ENCODE measurements around the gene DAZAP2.
"Not testable (repeated sequence)": the region's sequence is repeated elsewhere in the genome, so short reads cannot be mapped to it uniquely, and the experiment has no call there.

DAZAP2 gene

DNA sequence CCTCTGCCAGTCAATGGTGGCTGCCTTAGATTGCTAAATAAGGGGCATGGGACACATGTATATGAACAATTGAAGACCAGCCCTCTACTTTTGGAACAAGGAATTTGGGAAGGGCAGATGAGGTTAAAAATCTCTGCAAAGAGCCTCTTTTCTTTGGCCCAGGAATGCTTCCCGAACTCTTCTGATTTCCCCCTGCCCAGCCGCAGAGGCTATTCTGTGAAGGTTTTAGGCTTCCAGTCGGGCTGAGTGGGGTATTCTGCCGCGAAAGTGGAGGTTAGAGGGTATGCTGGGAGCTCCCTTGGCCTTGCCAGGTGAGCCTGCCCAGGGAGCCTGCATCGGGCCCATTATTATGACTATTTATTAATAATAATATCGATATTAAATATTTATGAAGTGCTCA, 22.0 kb upstream of the DAZAP2 start:
- no peak for TF ChIP-seq CTCF (IDR thresholded peaks at IDR 0.05; ENCODE audit: low read depth, low read length, missing control alignments)
- DNase-seq (ENCODE audit: extremely low read depth, low read depth) = no peak
- peak overlapping the region; percentile 59 for H3K4me3 ChIP-seq (replicated peaks; ENCODE audit: low read depth, low read length)

- no peak for DNase-seq (ENCODE audit: extremely low read depth, low read depth)
- H3K4me3 ChIP-seq (replicated peaks; ENCODE audit: low read depth, low read length) = peak overlapping the region; percentile 59
- no peak for TF ChIP-seq CTCF (IDR thresholded peaks at IDR 0.05; ENCODE audit: low read depth, low read length, missing control alignments)
Measured at GRCh38 chr12:51217133-51217967, 21.3 kb upstream of the DAZAP2 start.

DNA sequence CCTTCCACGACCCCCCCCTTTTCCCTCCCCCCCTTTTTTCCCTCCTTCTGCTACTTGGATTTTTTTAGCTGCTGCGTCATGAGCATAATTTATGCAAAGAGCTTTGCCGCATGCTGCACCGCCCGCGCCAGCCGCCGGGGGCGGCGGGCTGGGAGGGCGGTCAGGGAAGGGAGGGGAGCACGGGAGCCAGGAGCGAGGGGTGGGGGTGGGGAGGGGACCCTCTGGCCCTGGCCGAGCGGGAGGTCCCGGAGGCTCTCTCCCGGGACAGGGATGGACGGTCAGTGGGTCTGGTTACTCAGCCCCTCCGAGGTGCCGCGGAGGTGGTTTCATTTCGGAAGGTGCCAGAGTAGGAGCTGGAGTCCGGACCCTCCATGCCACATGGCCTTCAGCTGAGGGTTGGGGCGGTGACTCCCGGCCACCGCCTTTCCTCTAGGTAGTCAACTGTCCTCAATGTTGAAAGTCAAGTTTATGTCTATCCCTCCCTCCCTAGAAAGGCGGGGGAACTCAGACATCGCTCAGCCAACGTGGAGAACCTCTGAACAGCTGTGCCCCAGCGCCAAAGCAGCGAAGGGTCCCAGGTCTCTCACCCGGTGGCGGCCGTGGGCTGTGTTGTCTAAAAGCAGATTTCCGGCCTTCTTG, 20.5 kb upstream of the DAZAP2 start, which contains the start of gene POU6F1:
Gene POU6F1 (minus strand): TSS at position 95 of the 639 bp plus-strand sequence. CDS start 11,226 bp downstream, outside the sequence.
- peak; percentile 42 for DNase-seq (ENCODE audit: extremely low read depth, low read depth)
- peak; percentile 20 for TF ChIP-seq CTCF (IDR thresholded peaks at IDR 0.05; ENCODE audit: low read depth, low read length, missing control alignments)
- H3K4me3 ChIP-seq (replicated peaks; ENCODE audit: low read depth, low read length) = peak within 1 kb of the TSS; percentile 59

DNA sequence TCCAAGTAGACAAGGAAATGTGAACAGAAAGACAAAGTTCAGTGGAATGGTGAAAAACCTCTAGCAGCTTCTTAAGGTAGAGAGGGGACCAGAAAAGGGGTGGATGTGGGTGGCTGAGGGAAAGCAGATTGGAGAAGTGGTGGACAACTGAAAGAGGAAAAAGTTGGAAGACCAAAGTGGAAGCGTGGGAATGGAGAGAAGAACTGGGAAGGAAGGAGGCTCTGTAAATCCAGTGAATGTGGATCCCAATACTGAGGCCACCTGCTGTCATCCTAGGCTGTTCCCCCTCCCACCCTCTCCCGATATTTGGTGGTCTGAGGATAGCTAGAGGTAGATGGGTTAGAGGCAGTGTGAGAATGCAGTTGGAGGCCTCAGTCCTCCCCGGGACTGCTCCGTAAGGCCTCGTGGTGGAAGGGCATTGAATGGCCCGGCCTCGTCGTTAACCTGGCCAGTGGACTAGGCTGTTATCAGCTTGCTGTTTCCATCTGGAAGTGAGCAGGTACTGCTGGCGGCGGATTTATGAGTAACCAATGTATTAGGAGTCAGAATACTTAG, 19.9 kb upstream of the DAZAP2 start:
- peak overlapping the region; percentile 59 for H3K4me3 ChIP-seq (replicated peaks; ENCODE audit: low read depth, low read length)
- DNase-seq (ENCODE audit: extremely low read depth, low read depth) = no peak
- TF ChIP-seq CTCF (IDR thresholded peaks at IDR 0.05; ENCODE audit: low read depth, low read length, missing control alignments) = no peak

- no peak for DNase-seq (ENCODE audit: extremely low read depth, low read depth)
- TF ChIP-seq CTCF (IDR thresholded peaks at IDR 0.05; ENCODE audit: low read depth, low read length, missing control alignments) = no peak
- H3K4me3 ChIP-seq (replicated peaks; ENCODE audit: low read depth, low read length) = no peak overlapping the region
Measured at GRCh38 chr12:51219322-51219721, 19.3 kb upstream of the DAZAP2 start.

DNA sequence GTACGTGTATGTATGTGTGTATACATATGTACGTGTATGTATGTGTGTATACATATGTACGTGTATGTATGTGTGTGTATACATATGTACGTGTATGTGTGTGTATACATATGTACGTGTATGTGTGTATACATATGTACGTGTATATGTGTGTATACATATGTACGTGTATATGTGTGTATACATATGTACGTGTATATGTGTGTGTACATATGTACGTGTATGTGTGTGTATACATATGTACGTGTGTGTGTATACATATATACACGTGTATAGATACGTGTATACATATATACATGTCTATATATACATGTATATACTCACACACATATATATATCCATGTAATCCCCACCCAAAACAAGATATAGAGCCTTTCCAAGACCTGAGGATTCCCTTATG, 18.8 kb upstream of the DAZAP2 start:
- not testable (repeated sequence) for DNase-seq (ENCODE audit: extremely low read depth, low read depth); H3K4me3 ChIP-seq (replicated peaks; ENCODE audit: low read depth, low read length)

DNA sequence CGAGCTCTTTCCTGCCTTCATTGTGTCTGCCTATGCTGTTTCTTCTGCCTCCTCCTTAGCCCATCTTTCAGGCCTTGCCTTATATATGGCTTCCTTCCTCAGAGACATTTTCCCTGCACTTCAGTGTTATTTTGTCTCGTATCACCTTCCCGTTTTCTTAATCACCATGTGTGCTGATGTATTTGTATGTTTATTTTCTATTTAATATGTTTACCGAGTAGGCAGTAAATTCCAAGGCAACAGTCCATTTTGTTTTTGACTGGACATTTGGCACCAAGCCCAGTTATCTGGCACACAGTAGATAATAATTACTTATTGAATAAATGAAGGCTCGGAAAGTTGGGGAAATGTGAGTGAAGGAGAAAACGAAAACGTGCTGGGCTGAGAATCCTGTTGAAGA, 16.2 kb upstream of the DAZAP2 start:
- no peak for TF ChIP-seq CTCF (IDR thresholded peaks at IDR 0.05; ENCODE audit: low read depth, low read length, missing control alignments)
- DNase-seq (ENCODE audit: extremely low read depth, low read depth) = no peak

More for the DNA sequence above, 16.2 kb upstream of the DAZAP2 start:
- H3K4me3 ChIP-seq (replicated peaks; ENCODE audit: low read depth, low read length) = no peak overlapping the region

Data from HFF-Myc (cell line).